WI38 (cell line): Measurements from ENCODE around the gene MBD2.
"Not testable (repeated sequence)": the region's sequence is repeated elsewhere in the genome, so short reads cannot be mapped to it uniquely, and the experiment has no call there.

Experiments
- H3K4me3 ChIP-seq: 2 replicates; pipeline ENCODE4 v1.5.1; 2011; ENCODE audit warnings: low read depth, mild to moderate bottlenecking, control low read depth, low read length
- TF ChIP-seq, protein P1 (sequence below): IDR thresholded peaks from 2 replicates; pipeline ENCODE4 v1.5.1; 2012; ENCODE audit warnings: low read depth, mild to moderate bottlenecking, control low read depth, low read length

The MBD2 gene

DNA sequence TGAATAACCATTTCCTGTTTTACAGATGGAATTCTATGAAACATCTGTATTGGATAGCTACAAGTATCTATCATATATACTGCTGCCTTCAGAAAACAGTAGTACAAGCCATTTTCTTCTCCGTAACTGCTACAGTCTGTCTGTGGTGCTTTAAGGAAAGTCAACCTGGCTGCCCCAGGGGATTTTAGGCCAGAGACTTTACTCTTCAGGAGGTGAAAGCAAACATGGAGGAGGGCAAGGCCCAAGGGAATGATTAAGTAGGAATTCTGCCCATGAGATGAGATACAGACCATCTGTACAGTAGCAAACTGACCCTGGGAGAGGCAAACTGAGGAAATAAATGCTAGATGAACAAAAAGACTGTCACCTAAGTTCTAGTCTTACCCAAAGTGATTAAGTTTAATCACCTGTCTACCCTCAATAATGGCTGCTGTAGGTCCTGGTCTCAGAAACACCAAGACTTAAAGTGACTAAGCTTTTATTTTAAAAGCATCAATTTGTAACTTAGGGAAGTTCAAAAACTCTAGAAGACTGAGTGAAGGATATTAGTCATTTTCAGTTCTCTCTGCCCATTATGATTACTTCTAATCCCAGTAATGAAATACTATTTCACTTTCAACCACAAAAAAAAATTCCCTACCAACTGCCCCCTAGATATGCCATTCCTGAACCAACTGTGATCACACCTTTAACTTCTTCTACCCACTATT lies 14.8 kb downstream of the MBD2 start:
- TF ChIP-seq, protein P1, sequence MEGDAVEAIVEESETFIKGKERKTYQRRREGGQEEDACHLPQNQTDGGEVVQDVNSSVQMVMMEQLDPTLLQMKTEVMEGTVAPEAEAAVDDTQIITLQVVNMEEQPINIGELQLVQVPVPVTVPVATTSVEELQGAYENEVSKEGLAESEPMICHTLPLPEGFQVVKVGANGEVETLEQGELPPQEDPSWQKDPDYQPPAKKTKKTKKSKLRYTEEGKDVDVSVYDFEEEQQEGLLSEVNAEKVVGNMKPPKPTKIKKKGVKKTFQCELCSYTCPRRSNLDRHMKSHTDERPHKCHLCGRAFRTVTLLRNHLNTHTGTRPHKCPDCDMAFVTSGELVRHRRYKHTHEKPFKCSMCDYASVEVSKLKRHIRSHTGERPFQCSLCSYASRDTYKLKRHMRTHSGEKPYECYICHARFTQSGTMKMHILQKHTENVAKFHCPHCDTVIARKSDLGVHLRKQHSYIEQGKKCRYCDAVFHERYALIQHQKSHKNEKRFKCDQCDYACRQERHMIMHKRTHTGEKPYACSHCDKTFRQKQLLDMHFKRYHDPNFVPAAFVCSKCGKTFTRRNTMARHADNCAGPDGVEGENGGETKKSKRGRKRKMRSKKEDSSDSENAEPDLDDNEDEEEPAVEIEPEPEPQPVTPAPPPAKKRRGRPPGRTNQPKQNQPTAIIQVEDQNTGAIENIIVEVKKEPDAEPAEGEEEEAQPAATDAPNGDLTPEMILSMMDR: no peak
- H3K4me3 ChIP-seq: no peak overlapping the region

DNA sequence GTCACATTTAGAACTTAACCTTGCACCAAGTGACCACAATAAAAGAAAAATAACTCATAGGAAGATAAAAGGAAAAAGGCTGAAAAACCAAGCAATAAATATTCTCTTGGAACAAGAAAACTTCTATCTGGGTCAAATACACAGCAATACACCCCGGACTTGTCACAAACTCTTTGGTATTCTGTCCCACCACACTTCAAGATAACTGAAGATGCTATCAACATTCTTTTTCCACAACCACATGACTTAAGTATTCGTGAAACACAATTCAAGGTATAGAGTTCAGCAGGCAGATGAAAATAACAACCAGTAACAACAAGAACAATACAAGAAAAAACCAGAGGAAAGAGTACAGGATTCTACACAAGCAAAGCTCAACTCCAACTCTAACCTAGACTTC lies 18.0 kb downstream of the MBD2 start:
- TF ChIP-seq, protein P1: no peak
- H3K4me3 ChIP-seq: no peak overlapping the region

DNA sequence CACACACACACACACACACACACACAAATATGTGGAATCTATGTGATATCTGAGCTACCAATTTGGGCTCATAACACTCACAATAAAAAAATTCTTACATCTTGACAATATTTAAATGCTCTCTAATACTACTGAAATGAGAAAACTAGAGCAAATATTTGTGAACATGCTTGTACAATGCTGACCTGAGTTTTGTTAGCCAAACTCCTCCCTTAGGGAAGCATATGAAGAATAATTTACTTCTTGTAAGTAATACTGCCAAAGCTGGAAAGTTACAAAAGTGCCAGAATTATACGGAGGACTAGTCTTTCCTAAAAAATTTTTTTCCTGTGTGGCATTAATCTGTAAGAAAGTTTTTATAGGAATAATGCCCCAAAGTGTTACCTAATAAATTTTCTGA lies 18.5 kb downstream of the MBD2 start:
- no peak overlapping the region for H3K4me3 ChIP-seq
- TF ChIP-seq, protein P1: no peak

DNA sequence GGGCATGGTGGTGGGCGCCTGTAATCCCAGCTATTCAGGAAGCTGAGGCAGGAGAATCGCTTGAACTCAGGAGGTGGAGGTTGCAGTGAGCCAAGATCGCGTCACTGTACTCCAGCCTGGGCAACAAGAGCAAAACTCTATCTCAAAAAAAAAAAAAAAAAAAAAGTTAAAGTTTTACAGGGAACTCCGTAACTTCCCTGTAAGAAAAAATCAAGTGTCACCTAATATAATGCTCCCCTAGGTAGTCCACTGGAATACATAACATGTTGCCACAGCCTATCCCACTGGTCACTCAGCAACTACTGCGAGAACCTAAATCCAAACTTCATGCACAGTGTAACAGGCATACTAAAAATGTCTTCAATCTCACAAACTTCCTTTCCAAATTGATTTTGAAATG lies 19.0 kb downstream of the MBD2 start:
- H3K4me3 ChIP-seq: not testable (repeated sequence)

DNA sequence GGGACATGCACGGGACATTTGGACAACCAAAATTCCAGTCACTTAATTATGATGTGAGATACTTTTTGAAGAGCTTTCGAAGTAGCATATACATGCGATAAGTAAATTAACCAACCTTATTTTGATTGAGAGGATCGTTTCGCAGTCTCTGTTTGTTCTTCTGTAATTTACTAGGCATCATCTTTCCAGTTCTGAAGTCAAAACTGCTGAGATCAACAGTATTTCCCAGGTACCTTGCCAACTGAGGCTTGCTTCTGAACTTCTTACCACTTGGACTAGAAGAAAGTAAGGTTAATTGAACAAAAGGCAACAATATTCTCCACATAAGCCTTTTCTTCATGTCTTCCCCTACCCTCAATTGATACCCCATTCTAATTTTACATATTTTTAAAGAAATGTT lies 19.6 kb downstream of the MBD2 start:
- TF ChIP-seq, protein P1: no peak
- H3K4me3 ChIP-seq: no peak overlapping the region

DNA sequence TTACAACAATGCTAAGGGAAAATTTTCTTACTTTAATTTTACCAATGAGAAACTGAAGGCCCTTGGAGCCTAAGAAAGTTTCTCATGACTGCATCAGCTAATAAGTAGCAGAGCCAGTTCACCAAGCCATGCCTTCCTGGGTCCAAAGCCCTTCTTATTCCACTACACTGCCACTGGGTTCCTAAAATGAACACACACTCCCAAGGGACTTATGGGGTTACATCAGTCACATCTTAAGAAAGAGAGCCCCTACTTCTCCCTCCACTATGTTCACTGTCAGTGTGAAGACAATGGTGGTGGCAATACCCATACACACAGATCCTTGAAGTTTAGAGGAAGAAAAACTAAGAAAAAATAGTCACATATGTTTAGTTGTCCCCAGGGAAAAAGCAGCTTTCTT lies 20.6 kb downstream of the MBD2 start:
- no peak overlapping the region for H3K4me3 ChIP-seq
- TF ChIP-seq, protein P1: no peak

DNA sequence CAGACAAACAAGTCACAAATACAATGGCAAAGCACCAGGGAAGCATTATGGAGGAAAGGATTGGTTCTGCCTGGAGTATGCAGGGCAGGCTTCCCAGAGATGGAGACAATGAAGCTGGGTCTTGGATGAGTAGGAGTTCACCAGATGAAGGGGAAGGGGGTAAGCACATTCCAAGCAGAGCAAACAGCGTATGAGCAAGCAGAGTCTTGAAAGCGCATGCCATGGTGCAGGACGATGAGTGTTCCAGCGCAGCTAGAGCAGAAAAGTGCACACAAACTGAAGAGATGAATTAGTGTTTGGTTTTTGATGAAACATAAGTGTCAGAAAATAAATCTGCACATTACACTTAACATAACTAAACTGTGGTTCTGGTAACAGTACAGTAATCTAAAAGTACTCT lies 21.6 kb downstream of the MBD2 start:
- TF ChIP-seq, protein P1: no peak
- H3K4me3 ChIP-seq: no peak overlapping the region

DNA sequence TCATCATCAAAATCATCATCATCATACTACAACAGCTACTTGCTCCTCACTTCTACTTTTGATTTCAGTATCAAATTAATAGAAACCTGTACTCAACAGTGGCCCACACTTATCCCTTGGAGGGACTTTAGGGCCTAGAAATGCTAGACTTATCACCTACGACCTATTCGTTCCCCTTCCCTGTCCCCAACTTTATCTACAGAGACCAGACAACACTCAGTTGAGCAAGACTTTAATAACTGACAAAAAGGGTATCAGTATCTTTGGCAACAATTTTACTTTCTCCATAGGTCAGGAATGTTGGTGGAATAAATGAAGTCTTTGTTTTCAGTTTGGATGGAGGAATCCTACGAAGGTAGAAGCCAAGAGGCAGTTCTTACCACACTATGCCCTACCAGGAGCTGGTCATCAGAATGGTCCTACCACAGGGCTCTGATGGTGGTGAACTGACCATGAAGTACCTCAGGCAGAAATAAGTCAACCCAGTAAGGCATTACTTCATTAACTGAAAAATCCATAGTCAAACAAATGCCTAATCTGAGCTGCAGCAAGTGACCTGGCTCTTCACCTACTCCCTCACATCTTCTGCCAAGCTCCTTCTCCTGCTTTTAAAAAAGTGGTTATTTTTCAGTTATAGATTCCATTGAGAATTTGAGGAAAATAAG lies 26.6 kb downstream of the MBD2 start:
- H3K4me3 ChIP-seq: no peak overlapping the region
- TF ChIP-seq, protein P1: no peak
